IMR-90 (cell line): ENCODE results near the gene CFAP69. TPM values are rescaled to one million over a fixed set of nuclear protein-coding genes. Genes with fewer than 3 reads are reported as not detected.

Source experiments
- ATAC-seq: fragments of 200-7000 bp; cut with Tn5 transposase; 2 replicates; pipeline ENCODE4 v1.9.1; 2020; ENCODE audit warnings: low read depth, mild to moderate bottlenecking, moderate library complexity
- BruUV-seq: library from RNA; stranded (reverse); fragments of 400-500 nt; replicated peaks from 2 replicates; lab custom pipeline; 2021; lab: Mats Ljungman, UMichigan
- CTCF ChIA-PET: fragments of 300-600 bp; formaldehyde crosslinking; extraction: SDS; loops from one replicate; lab custom pipeline; 2021; ENCODE audit warnings: antibody characterized with exemption; lab: Yijun Ruan, JAX
- POLR2A ChIA-PET: fragments of 300-600 bp; sonication (Branson Sonifier 250); formaldehyde crosslinking; loops from one replicate; lab custom pipeline; 2022; ENCODE audit warnings: antibody characterized with exemption; ENCODE audit not compliant: unreplicated experiment; lab: Charles Lee
- DNase-seq: peaks from one replicate; pipeline ENCODE4 v3.0.0; 2013
- H2AFZ ChIP-seq: replicated peaks from 2 replicates; pipeline ENCODE3; 2013; ENCODE audit warnings: low read length, mild to moderate bottlenecking; ENCODE audit not compliant: poor library complexity
- H2AK5ac ChIP-seq: 2 replicates; pipeline ENCODE4 v1.6.1; 2013; ENCODE audit warnings: low read depth, low read length, inconsistent platforms
- H2AK9ac ChIP-seq: replicated peaks from 2 replicates; pipeline ENCODE3; 2013; ENCODE audit warnings: mild to moderate bottlenecking, low read depth, low read length, moderate library complexity; ENCODE audit not compliant: poor library complexity
- H2BK120ac ChIP-seq: 2 replicates; pipeline ENCODE4 v1.6.1; 2013; ENCODE audit warnings: low read depth, low read length, inconsistent platforms
- H2BK15ac ChIP-seq: 3 replicates; pipeline ENCODE4 v1.6.1; 2013; ENCODE audit warnings: low read depth, low read length, inconsistent platforms
- H2BK20ac ChIP-seq: 2 replicates; pipeline ENCODE4 v1.6.1; 2013; ENCODE audit warnings: low read depth, mild to moderate bottlenecking, inconsistent platforms, low read length, moderate library complexity
- H2BK5ac ChIP-seq: 2 replicates; pipeline ENCODE4 v1.6.1; 2013; ENCODE audit warnings: mild to moderate bottlenecking, low read depth, low read length, inconsistent platforms; ENCODE audit not compliant: poor library complexity, severe bottlenecking
- H3K14ac ChIP-seq: replicated peaks from 2 replicates; pipeline ENCODE4 v1.6.1; 2013; ENCODE audit warnings: low read depth, low read length, inconsistent platforms
- H3K18ac ChIP-seq: 2 replicates; pipeline ENCODE4 v1.6.1; 2013; ENCODE audit warnings: low read depth, low read length, control low read depth
- H3K23ac ChIP-seq: 2 replicates; pipeline ENCODE4 v1.6.1; 2013; ENCODE audit warnings: low read depth, low read length, inconsistent platforms
- H3K27ac ChIP-seq: 2 replicates; pipeline ENCODE4 v1.5.1; 2013; ENCODE audit warnings: mild to moderate bottlenecking, control low read depth, low read length; ENCODE audit not compliant: insufficient read depth
- H3K27me3 ChIP-seq: 2 replicates; pipeline ENCODE4 v1.6.1; 2013; ENCODE audit warnings: low read length; ENCODE audit not compliant: control insufficient read depth, insufficient read depth
- H3K36me3 ChIP-seq: 2 replicates; pipeline ENCODE4 v1.6.1; 2013; ENCODE audit warnings: low read length, mixed read lengths; ENCODE audit not compliant: control insufficient read depth, insufficient read depth
- H3K4ac ChIP-seq: 2 replicates; pipeline ENCODE4 v1.6.1; 2013; ENCODE audit warnings: low read depth, low read length, inconsistent platforms
- H3K4me1 ChIP-seq: 2 replicates; pipeline ENCODE4 v1.6.1; 2013; ENCODE audit warnings: low read length, mixed read lengths; ENCODE audit not compliant: control insufficient read depth, insufficient read depth
- H3K4me2 ChIP-seq: 2 replicates; pipeline ENCODE4 v1.6.1; 2013; ENCODE audit warnings: low read depth, mild to moderate bottlenecking, control low read depth, low read length, moderate library complexity
- H3K4me3 ChIP-seq: 2 replicates; pipeline ENCODE4 v1.5.1; 2013; ENCODE audit warnings: low read depth, mild to moderate bottlenecking, control low read depth, low read length, moderate library complexity; ENCODE audit not compliant: insufficient read depth
- H3K56ac ChIP-seq: 2 replicates; pipeline ENCODE4 v1.6.1; 2013; ENCODE audit warnings: low read length, inconsistent platforms; ENCODE audit not compliant: insufficient read depth; ENCODE audit errors: extremely low read depth
- H3K79me1 ChIP-seq, 2 experiments: 2 replicates each; pipeline ENCODE4 v1.6.1; 2013; ENCODE audit warnings: low read length in 2 of 2, inconsistent platforms in 1 of 2, low read depth in 1 of 2
- H3K9ac ChIP-seq: 2 replicates; pipeline ENCODE4 v1.6.1; 2013; ENCODE audit warnings: low read depth, low read length, control low read depth
- H3K9me1 ChIP-seq: 2 replicates; pipeline ENCODE4 v1.6.1; 2013; ENCODE audit warnings: low read length, inconsistent platforms; ENCODE audit not compliant: insufficient read depth
- H3K9me3 ChIP-seq: 2 replicates; pipeline ENCODE4 v1.6.1; 2013; ENCODE audit warnings: low read length; ENCODE audit not compliant: control insufficient read depth, insufficient read depth
- H4K20me1 ChIP-seq: 2 replicates; pipeline ENCODE4 v1.6.1; 2013; ENCODE audit warnings: low read length, inconsistent platforms; ENCODE audit not compliant: insufficient read depth
- H4K5ac ChIP-seq: 2 replicates; pipeline ENCODE4 v1.6.1; 2013; ENCODE audit warnings: mild to moderate bottlenecking, low read depth, low read length, control low read depth
- H4K8ac ChIP-seq, 2 experiments: 2 replicates each; pipeline ENCODE4 v1.6.1; 2013; ENCODE audit warnings: low read depth in 2 of 2, low read length in 2 of 2, control low read depth in 1 of 2, inconsistent platforms in 1 of 2
- H4K91ac ChIP-seq: 2 replicates; pipeline ENCODE4 v1.6.1; 2013; ENCODE audit warnings: low read depth, low read length, inconsistent platforms; ENCODE audit not compliant: insufficient read depth
- MXI1 ChIP-seq: IDR thresholded peaks from 2 replicates; pipeline ENCODE4 v1.6.1; 2012; ENCODE audit warnings: low read depth, mild to moderate bottlenecking, low read length, moderate library complexity, borderline replicate concordance
- RAD21 ChIP-seq: IDR thresholded peaks from 2 replicates; pipeline ENCODE4 v1.6.1; 2012; ENCODE audit warnings: low read length, improper control_type of control experiment
- WGBS, 2 experiments: methylation state at CpG; one replicate each; pipeline versions ENCODE4 v1.1.5 to v1.1.7; 2013; ENCODE audit warnings: missing lambda C conversion rate in 2 of 2; ENCODE audit not compliant: insufficient read length in 1 of 2; ENCODE audit errors: extremely low coverage in 2 of 2; 5-methylcytosine and 5-hydroxymethylcytosine counted together
- dilution Hi-C: fragments of 300-500 bp; cut with HindIII; formaldehyde crosslinking; loops from one replicate; pipeline ENCODE4 v1.14.3; 2018; ENCODE audit warnings: low sequenced_read_pairs; ENCODE audit not compliant: unreplicated experiment
- in situ Hi-C: fragments of 300-500 bp; cut with MboI; formaldehyde crosslinking; loops from 3 replicates; pipeline ENCODE4 v1.14.3; 2019; ENCODE audit warnings: low sequenced_read_pairs, inconsistent platforms, mixed read lengths
- intact Hi-C: fragments of 100-400 bp; cut with micrococcal nuclease; formaldehyde crosslinking; loops from 2 replicates; pipeline ENCODE4 v1.10.0; 2022
- polyA plus RNA-seq, 3 experiments: library from polyadenylated mRNA; depleted of rRNA; stranded (reverse); fragments of >200 nt; gene quantifications; 2 replicates each; pipeline ENCODE4 v1.2.3, GENCODE V29; 2012; ENCODE audit warnings: low replicate concordance in 1 of 3
- total RNA-seq: library from RNA; depleted of rRNA; stranded (reverse); fragments of >200 nt; gene quantifications from 2 replicates; pipeline ENCODE4 v1.2.3, GENCODE V29; 2012

The CFAP69 gene
- total and polyA plus RNA-seq, 2 of the 4 experiments (the other 2 are of a cell fraction) = 0.72 to 0.86 TPM

- H3K9me3 ChIP-seq = no peaks in the 10 kb centered on the region
- no peaks in the 10 kb centered on the region for H3K36me3 ChIP-seq
- no peak overlapping the region for H2AK5ac ChIP-seq
- H3K79me1 ChIP-seq = no peaks in the 10 kb centered on the region
- no peaks in the 10 kb centered on the region for H3K27me3 ChIP-seq
- H4K91ac ChIP-seq = no peak overlapping the region
- no peak for ATAC-seq
- no peak overlapping the region for H3K23ac ChIP-seq
- intact Hi-C loops (no loop called here), in situ Hi-C loops (no loop called here), dilution Hi-C loops (no loop called here)
- no peak overlapping the region for H3K14ac ChIP-seq
- H2BK5ac ChIP-seq = no peak overlapping the region
- H3K4me1 ChIP-seq = no peaks in the 10 kb centered on the region
- H2AFZ ChIP-seq = no peak overlapping the region
- no peak overlapping the region for H3K4me2 ChIP-seq
- CTCF ChIA-PET = no interaction called here
- H4K20me1 ChIP-seq = no peaks in the 10 kb centered on the region
- H2AK9ac ChIP-seq = no peak overlapping the region
- H4K8ac ChIP-seq = no peak overlapping the region
- H3K4ac ChIP-seq = no peak overlapping the region
- no peak overlapping the region for H4K5ac ChIP-seq
- no CpG with 5 or more reads among the region's 2 CpGs for WGBS, 2 experiments
- no peak for DNase-seq
- H3K9ac ChIP-seq = no peak overlapping the region
- no peak overlapping the region for H2BK20ac ChIP-seq
- no peak overlapping the region for H2BK15ac ChIP-seq
- BruUV-seq = no TSS peak
- H2BK120ac ChIP-seq = no peak overlapping the region
- POLR2A ChIA-PET = no interaction called here
- no peak overlapping the region for H3K27ac ChIP-seq
- TF ChIP-seq RAD21 (no peak), MXI1 (no peak)
- H3K4me3 ChIP-seq = no peak overlapping the region
- H3K56ac ChIP-seq = no peak overlapping the region
- no peaks in the 10 kb centered on the region for H3K9me1 ChIP-seq
- no peak overlapping the region for H3K18ac ChIP-seq
Observed at GRCh38 chr7:90213521-90213920, 31.5 kb upstream of the CFAP69 start.
